Trophoblast cell (in vitro differentiated cells and primary cell): ENCODE measurements around the gene NME5.

Source experiments
- DNase-seq, 2 donors: peaks; one replicate each; pipeline ENCODE4 v3.0.0-alpha.2; 2016
- H2AFZ ChIP-seq: 2 replicates; pipeline ENCODE4 v1.6.1; 2013; ENCODE audit warnings: low read length, moderate library complexity, mild to moderate bottlenecking; ENCODE audit not compliant: insufficient read depth, poor library complexity
- H2AK5ac ChIP-seq: 2 replicates; pipeline ENCODE4 v1.6.1; 2013; ENCODE audit warnings: mild to moderate bottlenecking, low read length
- H2BK120ac ChIP-seq: 2 replicates; pipeline ENCODE4 v1.6.1; 2013; ENCODE audit warnings: low read length, mild to moderate bottlenecking, moderate library complexity; ENCODE audit not compliant: insufficient read depth, poor library complexity
- H2BK12ac ChIP-seq: 2 replicates; pipeline ENCODE4 v1.6.1; 2013; ENCODE audit warnings: mild to moderate bottlenecking, low read length, moderate library complexity
- H2BK5ac ChIP-seq: 2 replicates; pipeline ENCODE4 v1.6.1; 2013; ENCODE audit warnings: low read length, low read depth, moderate library complexity, mild to moderate bottlenecking; ENCODE audit not compliant: poor library complexity
- H3K14ac ChIP-seq: 2 replicates; pipeline ENCODE4 v1.6.1; 2013; ENCODE audit warnings: mild to moderate bottlenecking, low read length
- H3K18ac ChIP-seq: 2 replicates; pipeline ENCODE4 v1.6.1; 2013; ENCODE audit warnings: mild to moderate bottlenecking, low read length
- H3K23ac ChIP-seq: 2 replicates; pipeline ENCODE4 v1.6.1; 2013; ENCODE audit warnings: low read length
- H3K27ac ChIP-seq: 2 replicates; pipeline ENCODE4 v1.5.1; 2013; ENCODE audit warnings: low read depth, mild to moderate bottlenecking, inconsistent platforms, low read length, moderate library complexity
- H3K27me3 ChIP-seq: 2 replicates; pipeline ENCODE4 v1.6.1; 2013; ENCODE audit warnings: inconsistent platforms, mild to moderate bottlenecking, low read length, moderate library complexity; ENCODE audit not compliant: insufficient read depth
- H3K36me3 ChIP-seq, 2 experiments: 1 replicate in 1 of 2; 2 replicates in 1 of 2; pipeline ENCODE4 v1.6.1; 2013; ENCODE audit warnings: low read length in 2 of 2, mild to moderate bottlenecking in 2 of 2, moderate library complexity in 1 of 2; ENCODE audit not compliant: insufficient read depth in 2 of 2, control insufficient read depth in 1 of 2
- H3K4ac ChIP-seq: 2 replicates; pipeline ENCODE4 v1.6.1; 2013; ENCODE audit warnings: low read depth, mild to moderate bottlenecking, low read length, moderate library complexity
- H3K4me1 ChIP-seq, 2 experiments: 1 replicate in 1 of 2; 2 replicates in 1 of 2; pipeline ENCODE4 v1.6.1; 2013; ENCODE audit warnings: low read length in 2 of 2, mild to moderate bottlenecking in 2 of 2, moderate library complexity in 1 of 2; ENCODE audit not compliant: insufficient read depth in 2 of 2, control insufficient read depth in 1 of 2
- H3K4me2 ChIP-seq: 2 replicates; pipeline ENCODE4 v1.6.1; 2013; ENCODE audit warnings: inconsistent platforms, mild to moderate bottlenecking, low read length, moderate library complexity
- H3K4me3 ChIP-seq: 2 replicates; pipeline ENCODE4 v1.5.1; 2013; ENCODE audit warnings: mild to moderate bottlenecking, low read depth, low read length, inconsistent platforms
- H3K79me1 ChIP-seq: one replicate; pipeline ENCODE4 v1.6.1; 2013; ENCODE audit warnings: low read length
- H3K79me2 ChIP-seq: 2 replicates; pipeline ENCODE4 v1.6.1; 2013; ENCODE audit warnings: low read length, mild to moderate bottlenecking; ENCODE audit not compliant: control insufficient read depth, insufficient read depth, poor library complexity
- H3K9ac ChIP-seq: 2 replicates; pipeline ENCODE4 v1.6.1; 2013; ENCODE audit warnings: mild to moderate bottlenecking, low read length
- H3K9me3 ChIP-seq: 2 replicates; pipeline ENCODE4 v1.6.1; 2013; ENCODE audit warnings: low read depth, mild to moderate bottlenecking, control low read depth, inconsistent platforms, low read length; ENCODE audit not compliant: insufficient read depth
- H4K12ac ChIP-seq: 2 replicates; pipeline ENCODE4 v1.6.1; 2013; ENCODE audit warnings: low read depth, mild to moderate bottlenecking, low read length, moderate library complexity
- H4K8ac ChIP-seq: 2 replicates; pipeline ENCODE4 v1.6.1; 2013; ENCODE audit warnings: low read depth, mild to moderate bottlenecking, low read length, moderate library complexity
- H4K91ac ChIP-seq: one replicate; pipeline ENCODE4 v1.6.1; 2013; ENCODE audit warnings: low read depth, mild to moderate bottlenecking, low read length, moderate library complexity
- WGBS: extraction: QIAGEN DNeasy Blood & Tissue Kit; methylation state at CpG from one replicate; pipeline ENCODE4 v1.1.7; 2013; ENCODE audit warnings: missing lambda C conversion rate; ENCODE audit not compliant: insufficient read length, insufficient coverage; ENCODE audit errors: extremely low coverage; 5-methylcytosine and 5-hydroxymethylcytosine counted together

Gene NME5

GRCh38 chr5:138140268-138140667, 1.0 kb upstream of the NME5 start:
- no peak overlapping the region for H2BK12ac ChIP-seq
- H3K4me1 ChIP-seq: no peaks in the 10 kb centered on the region
- no peak overlapping the region for H3K27ac ChIP-seq
- no peak for DNase-seq
- no peaks in the 10 kb centered on the region for H3K27me3 ChIP-seq
- no peak overlapping the region for H3K4me2 ChIP-seq
- H4K12ac ChIP-seq: no peak overlapping the region
- no peaks in the 10 kb centered on the region for H3K79me2 ChIP-seq
- WGBS: no CpG with 5 or more reads among the region's 4 CpGs
- no peak overlapping the region for H4K8ac ChIP-seq
- no peak overlapping the region for H3K14ac ChIP-seq
- H3K36me3 ChIP-seq: no peaks in the 10 kb centered on the region
- H2AFZ ChIP-seq: no peak overlapping the region
- no peak overlapping the region for H3K4me3 ChIP-seq
- H3K9ac ChIP-seq: no peak overlapping the region
- H3K4ac ChIP-seq: no peak overlapping the region
- H2BK5ac ChIP-seq: no peak overlapping the region
- H2AK5ac ChIP-seq: no peak overlapping the region
- H4K91ac ChIP-seq: no peak overlapping the region
- H3K9me3 ChIP-seq: no peaks in the 10 kb centered on the region
- H3K18ac ChIP-seq: no peak overlapping the region
- no peak overlapping the region for H3K23ac ChIP-seq
- H3K79me1 ChIP-seq: no peaks in the 10 kb centered on the region
- no peak overlapping the region for H2BK120ac ChIP-seq

GRCh38 chr5:138139781-138140090, 508 bp upstream of the NME5 start:
- Histone ChIP-seq H3K79me2 (no peaks in the 10 kb centered on the region), H3K9me3 (no peaks in the 10 kb centered on the region), H3K4me1 (no peaks in the 10 kb centered on the region), H2BK120ac (no peak overlapping the region), H3K79me1 (no peaks in the 10 kb centered on the region), H3K27ac (no peak overlapping the region), H2BK5ac (no peak overlapping the region), H3K23ac (no peak overlapping the region), H3K4me2 (no peak overlapping the region), H2BK12ac (no peak overlapping the region), H4K91ac (no peak overlapping the region), H3K27me3 (no peaks in the 10 kb centered on the region), H3K4ac (no peak overlapping the region), H2AFZ (no peak overlapping the region), H3K4me3 (no peak overlapping the region), H3K36me3 (no peaks in the 10 kb centered on the region), H3K18ac (no peak overlapping the region), H2AK5ac (no peak overlapping the region), H3K14ac (no peak overlapping the region), H4K8ac (no peak overlapping the region), H4K12ac (no peak overlapping the region), H3K9ac (no peak overlapping the region)
- DNase-seq: no peak
- no CpG with 5 or more reads among the region's 3 CpGs for WGBS

GRCh38 chr5:138132543-138132942, 6.7 kb downstream of the NME5 start:
- Histone ChIP-seq H3K23ac (no peak overlapping the region), H3K27me3 (no peaks in the 10 kb centered on the region), H2AFZ (no peak overlapping the region), H3K4me3 (no peak overlapping the region), H4K8ac (no peak overlapping the region), H3K9me3 (no peaks in the 10 kb centered on the region), H3K14ac (no peak overlapping the region), H4K91ac (no peak overlapping the region), H2BK5ac (no peak overlapping the region), H3K9ac (no peak overlapping the region), H3K4me1 (no peaks in the 10 kb centered on the region), H4K12ac (no peak overlapping the region), H3K36me3 (no peaks in the 10 kb centered on the region), H3K18ac (no peak overlapping the region), H2AK5ac (no peak overlapping the region), H3K4ac (no peak overlapping the region), H3K79me2 (no peaks in the 10 kb centered on the region), H3K4me2 (no peak overlapping the region), H2BK120ac (no peak overlapping the region), H3K27ac (no peak overlapping the region), H3K79me1 (no peaks in the 10 kb centered on the region), H2BK12ac (no peak overlapping the region)
- WGBS: no CpG with 5 or more reads among the region's 7 CpGs
- no peak for DNase-seq

- no peak overlapping the region for H3K18ac ChIP-seq
- no peak for DNase-seq
- no peak overlapping the region for H2BK5ac ChIP-seq
- H2AFZ ChIP-seq: no peak overlapping the region
- no peaks in the 10 kb centered on the region for H3K4me1 ChIP-seq
- no peaks in the 10 kb centered on the region for H3K27me3 ChIP-seq
- H4K12ac ChIP-seq: no peak overlapping the region
- H3K9me3 ChIP-seq: no peaks in the 10 kb centered on the region
- no peaks in the 10 kb centered on the region for H3K79me1 ChIP-seq
- H3K23ac ChIP-seq: no peak overlapping the region
- H3K4me3 ChIP-seq: no peak overlapping the region
- H2AK5ac ChIP-seq: no peak overlapping the region
- no CpG with 5 or more reads among the region's 6 CpGs for WGBS
- no peaks in the 10 kb centered on the region for H3K36me3 ChIP-seq
- no peak overlapping the region for H3K14ac ChIP-seq
- H3K79me2 ChIP-seq: no peaks in the 10 kb centered on the region
- no peak overlapping the region for H2BK12ac ChIP-seq
- no peak overlapping the region for H4K91ac ChIP-seq
- H3K4me2 ChIP-seq: no peak overlapping the region
- H3K9ac ChIP-seq: no peak overlapping the region
- no peak overlapping the region for H3K4ac ChIP-seq
- H4K8ac ChIP-seq: no peak overlapping the region
- H3K27ac ChIP-seq: no peak overlapping the region
- H2BK120ac ChIP-seq: no peak overlapping the region
These were observed 9.9 kb downstream of the NME5 start for GRCh38 chr5:138129347-138129746.

- Histone ChIP-seq H4K8ac (no peak overlapping the region), H3K4me2 (no peak overlapping the region), H2BK12ac (no peak overlapping the region), H3K4me3 (no peak overlapping the region), H2AFZ (no peak overlapping the region), H3K36me3 (no peaks in the 10 kb centered on the region), H3K23ac (no peak overlapping the region), H2BK120ac (no peak overlapping the region), H3K4ac (no peak overlapping the region), H3K79me2 (no peaks in the 10 kb centered on the region), H3K79me1 (no peaks in the 10 kb centered on the region), H2AK5ac (no peak overlapping the region), H4K91ac (no peak overlapping the region), H2BK5ac (no peak overlapping the region), H3K14ac (no peak overlapping the region), H3K4me1 (no peaks in the 10 kb centered on the region), H3K9ac (no peak overlapping the region), H3K27ac (no peak overlapping the region), H3K9me3 (no peaks in the 10 kb centered on the region), H3K27me3 (no peaks in the 10 kb centered on the region), H3K18ac (no peak overlapping the region), H4K12ac (no peak overlapping the region)
- no peak for DNase-seq
- no CpG with 5 or more reads among the region's 5 CpGs for WGBS
These were observed 10.9 kb downstream of the NME5 start for GRCh38 chr5:138128334-138128733.
